GM10266 (cell line): ENCODE results near the gene KCNQ2.
"Not testable (repeated sequence)": the region's sequence is repeated elsewhere in the genome, so short reads cannot be mapped to it uniquely, and the experiment has no call there.

Experiments used
- DNase-seq: peaks from one replicate; pipeline ENCODE4 v3.0.0; 2012; ENCODE audit errors: extremely low spot score
- CTCF ChIP-seq: IDR thresholded peaks from 2 replicates; pipeline ENCODE4 v1.5.1; 2012; ENCODE audit warnings: mild to moderate bottlenecking, low read depth; ENCODE audit not compliant: control insufficient read depth, insufficient read depth; ENCODE audit errors: missing control alignments

The KCNQ2 gene

DNA sequence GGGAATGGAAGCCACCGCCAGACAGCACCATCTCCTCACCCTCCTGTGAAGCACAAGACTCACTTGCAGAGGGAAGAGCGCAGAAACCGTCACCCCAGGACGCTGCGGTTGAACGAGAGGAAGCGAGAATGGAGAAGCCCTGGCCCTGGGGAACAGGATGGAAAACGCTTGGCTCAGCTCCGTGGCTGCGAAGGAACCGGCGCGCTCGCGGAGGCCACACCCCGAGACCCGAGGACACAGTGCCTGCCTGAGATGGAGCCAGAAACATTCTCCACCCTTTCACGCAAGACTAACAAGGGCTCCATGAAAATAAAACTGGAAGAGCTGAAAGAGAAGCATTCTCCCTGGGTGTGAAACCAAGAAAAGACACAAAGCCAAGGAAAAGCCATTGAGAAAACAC, 86.0 kb downstream of the KCNQ2 start:
- TF ChIP-seq CTCF = no peak

GRCh38 chr20:63385819-63386218, 86.6 kb downstream of the KCNQ2 start:
- TF ChIP-seq CTCF = no peak
- DNase-seq = no peak

More for the DNA sequence above, 86.0 kb downstream of the KCNQ2 start:
- no peak for DNase-seq

GRCh38 chr20:63384336-63384735, 88.1 kb downstream of the KCNQ2 start:
- TF ChIP-seq CTCF = no peak
- no peak for DNase-seq

GRCh38 chr20:63383556-63383955, 88.9 kb downstream of the KCNQ2 start:
- no peak for TF ChIP-seq CTCF
- DNase-seq = no peak

DNA sequence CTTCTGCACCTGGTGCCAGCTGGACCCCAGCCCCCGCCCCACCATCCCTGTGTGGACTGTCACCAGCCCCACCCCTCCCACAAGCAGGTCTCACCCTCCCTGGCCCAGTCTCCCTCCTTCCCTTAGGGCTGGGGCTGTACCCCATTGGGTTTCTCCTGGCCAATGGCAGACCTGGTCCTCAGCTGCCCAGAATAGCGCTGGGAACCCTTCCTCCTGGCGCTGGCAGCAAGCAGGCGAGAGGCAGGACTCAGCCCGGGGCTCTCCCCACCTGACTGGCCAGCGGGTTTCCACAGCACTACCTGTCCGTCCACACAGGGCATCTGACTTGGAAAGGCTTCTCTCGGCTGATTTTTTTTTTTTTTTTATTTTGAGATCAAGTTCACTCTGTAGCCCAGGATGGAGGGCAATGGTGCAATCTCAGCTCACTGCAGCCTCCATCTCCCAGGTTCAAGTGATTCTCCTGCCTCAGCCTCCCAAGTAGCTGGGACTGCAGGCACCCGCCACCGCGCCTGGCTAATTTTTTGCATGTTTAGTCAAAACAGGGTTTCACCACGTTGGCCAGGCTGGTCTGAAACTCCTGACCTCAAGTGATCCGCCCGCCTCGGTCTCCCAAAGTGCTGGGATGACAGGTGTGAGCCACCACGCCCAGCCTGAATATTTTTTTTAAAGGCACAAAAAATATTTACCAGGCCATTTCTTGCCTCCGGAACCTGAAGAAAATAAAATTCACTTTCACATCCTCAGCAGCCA, 89.7 kb downstream of the KCNQ2 start:
- DNase-seq = no peak
- no peak for TF ChIP-seq CTCF

DNA sequence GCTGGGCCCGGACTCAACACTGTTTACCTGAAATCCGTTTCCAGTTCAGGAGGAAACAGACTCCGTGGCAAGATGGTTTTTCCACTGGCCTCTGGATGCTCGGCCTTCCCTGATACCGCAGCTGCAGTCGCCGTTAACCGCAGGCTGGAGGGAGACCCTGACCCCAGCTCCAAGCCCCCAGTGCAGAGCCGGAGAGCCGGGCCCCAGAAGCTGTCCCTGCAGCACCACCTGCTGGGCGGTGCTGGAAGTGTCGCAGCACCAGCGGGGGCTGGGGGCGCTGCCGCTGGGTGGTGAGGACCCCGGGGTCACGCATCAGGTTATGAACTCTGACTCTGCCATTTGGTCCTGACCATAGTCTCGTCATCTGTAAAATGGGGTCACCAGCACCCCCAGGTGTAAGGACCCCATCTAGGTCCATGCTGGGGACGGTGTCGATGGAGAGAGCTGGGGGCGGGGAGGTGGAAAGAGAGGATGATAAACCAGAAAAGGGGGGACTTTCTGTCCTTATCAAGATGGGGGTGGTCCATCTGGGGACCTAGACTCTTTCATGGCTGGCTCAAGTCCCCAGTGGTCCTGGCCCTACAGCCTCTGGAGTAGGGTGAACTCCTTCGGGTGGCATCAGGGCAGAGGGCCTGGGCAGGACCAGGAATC, 90.5 kb downstream of the KCNQ2 start:
- DNase-seq = peak; percentile 77
- TF ChIP-seq CTCF = peak; percentile 90

DNA sequence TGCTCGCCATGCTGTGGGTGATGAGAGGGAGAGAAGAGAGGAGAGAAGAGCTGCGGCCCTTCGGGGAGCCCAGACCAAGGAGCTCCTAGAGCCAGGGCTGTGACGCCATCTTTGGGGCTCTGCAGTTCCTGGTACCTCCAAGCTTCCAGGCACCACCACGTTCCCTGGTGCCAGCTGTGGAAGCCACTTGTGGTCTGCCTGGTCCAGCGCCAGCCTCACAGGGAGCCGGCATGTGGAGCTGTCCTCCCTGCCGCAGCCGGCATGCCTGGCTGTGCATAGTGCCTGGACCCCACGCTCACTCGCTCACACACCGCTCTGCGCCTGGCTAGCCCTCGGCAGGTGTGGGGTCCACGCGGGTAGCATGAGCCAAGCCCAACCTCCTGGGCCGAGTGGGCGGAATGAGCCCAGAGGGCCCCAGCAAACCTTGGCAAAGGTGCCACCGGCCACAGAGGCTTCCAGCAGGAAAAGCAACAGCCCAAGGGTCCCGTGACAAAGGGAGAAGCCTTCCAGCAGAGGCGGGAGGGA, 92.0 kb downstream of the KCNQ2 start:
- TF ChIP-seq CTCF = no peak
- DNase-seq = no peak

- DNase-seq = not testable (repeated sequence)
Observed at GRCh38 chr20:63379872-63380271, 92.6 kb downstream of the KCNQ2 start.
